HepG2 (cell line): Measurements from ENCODE around the gene SLC22A23. TPM values are rescaled to one million over a fixed set of nuclear protein-coding genes. Genes with fewer than 3 reads are reported as not detected.
A peak's percentile ranks its signal among the peaks of the same experiment; 100 is the strongest.

Experiments
- ARNTL ChIP-seq: sonication (generic); formaldehyde crosslinking; IDR thresholded peaks from 2 replicates; pipeline ENCODE4 v1.4.0; 2020; ENCODE audit warnings: mild to moderate bottlenecking, missing genetic modification reagents
- ATM ChIP-seq: fragments of 450-650 bp; IDR thresholded peaks from 2 replicates; pipeline ENCODE4 v1.7.1; 2017; ENCODE audit warnings: mild to moderate bottlenecking, borderline replicate concordance
- FOXA3 ChIP-seq: IDR thresholded peaks from 2 replicates; pipeline ENCODE4 v1.6.1; 2016; ENCODE audit warnings: missing genetic modification reagents, missing compliant biosample characterization
- HES4 ChIP-seq: sonication (generic); formaldehyde crosslinking; IDR thresholded peaks from 2 replicates; pipeline ENCODE4 v1.9.0; 2021; ENCODE audit warnings: mild to moderate bottlenecking, missing genetic modification reagents, borderline replicate concordance
- KDM1A ChIP-seq: IDR thresholded peaks from 2 replicates; pipeline ENCODE4 v1.6.1; 2016; ENCODE audit warnings: missing compliant biosample characterization
- MAX ChIP-seq: IDR thresholded peaks from 2 replicates; pipeline ENCODE4 v1.6.1; 2012; ENCODE audit warnings: inconsistent platforms
- MED8 ChIP-seq: sonication (generic); formaldehyde crosslinking; IDR thresholded peaks from 2 replicates; pipeline ENCODE4 v1.8.1; 2023; ENCODE audit warnings: mild to moderate bottlenecking, missing genetic modification reagents; ENCODE audit not compliant: insufficient replicate concordance
- NR3C1 ChIP-seq: sonication (generic); formaldehyde crosslinking; IDR thresholded peaks from 2 replicates; pipeline ENCODE4 v1.4.0; 2020; ENCODE audit warnings: missing genetic modification reagents
- RBM39 ChIP-seq: fragments of 200-400 bp; formaldehyde crosslinking; IDR thresholded peaks from one replicate; pipeline ENCODE4 v1.6.1; 2018; ENCODE audit warnings: antibody characterized with exemption, mild to moderate bottlenecking, low read depth, low read length; ENCODE audit not compliant: poor library complexity, severe bottlenecking
- SIN3A ChIP-seq: IDR thresholded peaks from 2 replicates; pipeline ENCODE4 v1.6.1; 2011; ENCODE audit warnings: low read depth, mild to moderate bottlenecking, control low read depth, low read length, borderline replicate concordance
- ZBTB14 ChIP-seq: sonication (generic); formaldehyde crosslinking; IDR thresholded peaks from 2 replicates; pipeline ENCODE4 v1.4.0; 2020; ENCODE audit warnings: missing genetic modification reagents
- ZFP91 ChIP-seq: sonication (generic); formaldehyde crosslinking; IDR thresholded peaks from 2 replicates; pipeline ENCODE4 v1.9.0; 2022; ENCODE audit warnings: missing genetic modification reagents, mild to moderate bottlenecking, borderline replicate concordance
- ZIK1 ChIP-seq: sonication (generic); formaldehyde crosslinking; IDR thresholded peaks from 2 replicates; pipeline ENCODE4 v1.5.0; 2020; ENCODE audit warnings: mild to moderate bottlenecking, low read depth, missing genetic modification reagents, borderline replicate concordance
- ZNF597 ChIP-seq: sonication (generic); formaldehyde crosslinking; IDR thresholded peaks from 2 replicates; pipeline ENCODE4 v1.5.0; 2020; ENCODE audit warnings: missing genetic modification reagents
- ZNF777 ChIP-seq: sonication (generic); formaldehyde crosslinking; IDR thresholded peaks from 2 replicates; pipeline ENCODE4 v1.4.0; 2020; ENCODE audit warnings: missing genetic modification reagents
- ZSCAN21 ChIP-seq: sonication (generic); formaldehyde crosslinking; IDR thresholded peaks from 2 replicates; pipeline ENCODE4 v1.8.0; 2022; ENCODE audit warnings: mild to moderate bottlenecking, missing genetic modification reagents, moderate library complexity, borderline replicate concordance
- ZSCAN31 ChIP-seq: sonication (generic); formaldehyde crosslinking; IDR thresholded peaks from 2 replicates; pipeline ENCODE4 v1.5.0; 2020; ENCODE audit warnings: low read depth, mild to moderate bottlenecking, missing genetic modification reagents
- polyA plus RNA-seq, 8 experiments: library from polyadenylated mRNA; depleted of rRNA in 3 of 8; stranded (reverse) in 7 of 8; unstranded in 1 of 8; fragments of >200 nt; fragmentation: Illumina TruSeq in 4 of 8; extraction: Trizol in 4 of 8; gene quantifications; 2 replicates each; pipeline versions ENCODE4 v1.2.1 to v1.2.3, GENCODE V29; 2011 to 2016; ENCODE audit warnings: low read depth in 4 of 8, missing spikeins in 1 of 8, mixed read lengths in 1 of 8; ENCODE audit not compliant: insufficient read depth in 1 of 8
- total RNA-seq, 5 experiments: library from RNA; depleted of rRNA; stranded (reverse); fragments of >200 nt; fragmentation: Illumina TruSeq; extraction: Trizol; gene quantifications; 2 replicates each; pipeline ENCODE4 v1.2.3, GENCODE V29; 2016; ENCODE audit warnings: low read depth in 1 of 5
- TF ChIP-seq, protein P1 (sequence below): sonication (generic); formaldehyde crosslinking; IDR thresholded peaks from 2 replicates; pipeline ENCODE4 v1.8.0; 2022; ENCODE audit warnings: low read depth, missing genetic modification reagents
- TF ChIP-seq, protein P2 (sequence below): sonication (generic); formaldehyde crosslinking; IDR thresholded peaks from 2 replicates; pipeline ENCODE4 v1.4.0; 2020; ENCODE audit warnings: missing genetic modification reagents

Gene SLC22A23
- total and polyA plus RNA-seq, 2 of the 13 experiments (the other 11 are each of a cell fraction or from before 2014, with no cell fraction given) = 11.8 to 17.5 TPM

DNA sequence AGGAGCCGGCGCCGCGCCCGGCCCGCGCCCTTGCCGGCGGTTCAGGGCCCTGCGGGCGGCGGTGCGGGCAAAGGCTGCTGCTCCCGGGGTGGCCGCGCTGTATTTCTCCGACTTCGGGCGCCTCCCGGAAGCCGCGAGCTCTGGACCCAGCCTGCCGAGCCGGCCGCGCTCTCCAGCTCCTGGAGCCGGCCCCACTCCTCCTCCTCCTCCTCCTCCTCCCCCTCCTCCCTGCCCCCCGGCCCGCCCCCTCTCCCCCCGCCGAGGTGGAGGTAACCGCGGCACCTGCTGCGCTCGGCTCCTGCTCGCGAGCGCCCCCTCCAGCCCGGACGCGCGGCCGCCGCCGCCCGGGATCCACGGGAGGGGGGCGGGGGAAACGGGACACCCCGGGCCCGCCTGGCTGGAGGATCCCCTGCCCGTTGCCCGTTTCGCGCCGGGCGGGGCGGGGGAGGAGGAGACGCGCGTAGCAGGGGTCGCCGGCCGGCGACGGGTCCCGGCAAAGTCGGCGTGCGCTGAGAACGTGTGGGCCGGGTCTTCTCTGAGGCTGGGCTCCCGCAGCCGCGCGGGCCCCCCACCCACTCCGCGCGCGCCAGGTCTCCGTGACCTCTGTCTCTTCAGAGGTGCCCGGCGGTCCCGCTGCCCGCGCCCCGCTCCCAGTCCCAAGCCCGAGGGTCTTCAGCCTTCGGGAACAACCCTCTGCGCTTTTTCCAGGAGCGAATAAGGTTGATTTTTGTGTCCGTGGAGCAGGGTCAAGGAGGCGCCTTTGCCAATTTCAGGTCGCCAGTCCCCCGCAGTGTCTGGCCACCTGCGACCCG lies at the start of gene SLC22A23 (continued):
- TF ChIP-seq HES4 (CRISPR knock-in tag) (peak; percentile 82), ZNF597 (CRISPR knock-in tag) (0 out of 2 replicates have a peak, but pooled peaks have one; percentile 80), ZSCAN21 (CRISPR knock-in tag) (peak; percentile 82; the same call in 1 of the 2 replicates), MAX (peak; percentile 49), SIN3A (0 out of 2 replicates have a peak, but pooled peaks have one; percentile 30), ATM (no peak), MED8 (no peak), ZBTB14 (CRISPR knock-in tag) (0 out of 2 replicates have a peak, but pooled peaks have one; percentile 25), KDM1A (CRISPR knock-in tag) (no peak; the same call in 1 of the 2 replicates), ZIK1 (0 out of 2 replicates have a peak, but pooled peaks have one; percentile 83), RBM39 (peak; percentile 89), FOXA3 (CRISPR knock-in tag) (peak; percentile 68), NR3C1 (CRISPR knock-in tag) (no peak), ZSCAN31 (CRISPR knock-in tag) (0 out of 2 replicates have a peak, but pooled peaks have one; percentile 57), ARNTL (CRISPR knock-in tag) (no peak; the same call in 1 of the 2 replicates), ZNF777 (CRISPR knock-in tag) (no peak), ZFP91 (CRISPR knock-in tag) (peak; percentile 88)
- TF ChIP-seq, protein P1, sequence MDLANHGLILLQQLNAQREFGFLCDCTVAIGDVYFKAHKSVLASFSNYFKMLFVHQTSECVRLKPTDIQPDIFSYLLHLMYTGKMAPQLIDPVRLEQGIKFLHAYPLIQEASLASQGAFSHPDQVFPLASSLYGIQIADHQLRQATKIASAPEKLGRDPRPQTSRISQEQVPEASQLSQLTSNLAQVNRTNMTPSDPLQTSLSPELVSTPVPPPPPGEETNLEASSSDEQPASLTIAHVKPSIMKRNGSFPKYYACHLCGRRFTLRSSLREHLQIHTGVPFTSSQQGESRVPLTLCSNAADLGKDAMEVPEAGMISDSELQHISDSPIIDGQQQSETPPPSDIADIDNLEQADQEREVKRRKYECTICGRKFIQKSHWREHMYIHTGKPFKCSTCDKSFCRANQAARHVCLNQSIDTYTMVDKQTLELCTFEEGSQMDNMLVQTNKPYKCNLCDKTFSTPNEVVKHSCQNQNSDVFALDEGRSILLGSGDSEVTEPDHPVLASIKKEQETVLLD = peak; percentile 71
- TF ChIP-seq, protein P2, sequence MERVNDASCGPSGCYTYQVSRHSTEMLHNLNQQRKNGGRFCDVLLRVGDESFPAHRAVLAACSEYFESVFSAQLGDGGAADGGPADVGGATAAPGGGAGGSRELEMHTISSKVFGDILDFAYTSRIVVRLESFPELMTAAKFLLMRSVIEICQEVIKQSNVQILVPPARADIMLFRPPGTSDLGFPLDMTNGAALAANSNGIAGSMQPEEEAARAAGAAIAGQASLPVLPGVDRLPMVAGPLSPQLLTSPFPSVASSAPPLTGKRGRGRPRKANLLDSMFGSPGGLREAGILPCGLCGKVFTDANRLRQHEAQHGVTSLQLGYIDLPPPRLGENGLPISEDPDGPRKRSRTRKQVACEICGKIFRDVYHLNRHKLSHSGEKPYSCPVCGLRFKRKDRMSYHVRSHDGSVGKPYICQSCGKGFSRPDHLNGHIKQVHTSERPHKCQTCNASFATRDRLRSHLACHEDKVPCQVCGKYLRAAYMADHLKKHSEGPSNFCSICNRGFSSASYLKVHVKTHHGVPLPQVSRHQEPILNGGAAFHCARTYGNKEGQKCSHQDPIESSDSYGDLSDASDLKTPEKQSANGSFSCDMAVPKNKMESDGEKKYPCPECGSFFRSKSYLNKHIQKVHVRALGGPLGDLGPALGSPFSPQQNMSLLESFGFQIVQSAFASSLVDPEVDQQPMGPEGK (CRISPR knock-in tag) = peak; percentile 95
